GM12878 (cell line): ENCODE results near the gene BIK. TPM values are rescaled to one million over a fixed set of nuclear protein-coding genes. Genes with fewer than 3 reads are reported as not detected.

Source experiments
- ATAC-seq: fragments of 200-7000 bp; cut with Tn5 transposase; 3 replicates; pipeline ENCODE4 v1.9.1; 2020; ENCODE audit warnings: mild to moderate bottlenecking, moderate library complexity
- BruUV-seq: library from RNA; stranded (reverse); fragments of 400-500 nt; replicated peaks from 2 replicates; lab custom pipeline; 2021; lab: Mats Ljungman, UMichigan
- CTCF ChIA-PET: fragments of 300-600 bp; sonication (Branson Sonifier 250); formaldehyde crosslinking; extraction: SDS; loops from one replicate; lab custom pipeline; 2021; ENCODE audit warnings: inconsistent platforms; lab: Yijun Ruan, JAX
- POLR2A ChIA-PET: fragments of 350-600 bp; formaldehyde crosslinking; extraction: SDS; loops from one replicate; lab custom pipeline; 2021; ENCODE audit warnings: inconsistent platforms; lab: Charles Lee
- RAD21 ChIA-PET: fragments of 300-600 bp; sonication (Branson Sonifier 250); formaldehyde crosslinking; loops from one replicate; lab custom pipeline; 2023; ENCODE audit warnings: antibody characterized with exemption; ENCODE audit not compliant: unreplicated experiment; lab: Charles Lee
- SMC1A ChIA-PET: fragments of 300-600 bp; sonication (Branson Sonifier 250); formaldehyde crosslinking; loops from one replicate; lab custom pipeline; 2023; ENCODE audit not compliant: unreplicated experiment, uncharacterized antibody; lab: Charles Lee
- DNase-seq: peaks from one replicate; pipeline ENCODE4 v3.0.0-alpha.2; 2011; ENCODE audit warnings: low read depth, low spot score
- FAIRE-seq: peaks from 3 replicates; lab custom pipeline; 2011; peaks lifted over from hg19 to GRCh38; lab: Jason Lieb, UNC
- H2AFZ ChIP-seq: 2 replicates; pipeline ENCODE4 v1.6.0; 2011; ENCODE audit warnings: low read depth, low read length, control low read depth; ENCODE audit not compliant: control insufficient read depth
- H3K27ac ChIP-seq: 2 replicates; pipeline ENCODE4 v1.5.1; 2011; ENCODE audit warnings: control low read depth; ENCODE audit not compliant: control insufficient read depth, insufficient read depth
- H3K27me3 ChIP-seq, 2 experiments: replicated peaks in 1 of 2; 2 replicates each; pipeline versions ENCODE4 v1.6.0 to v1.6.1; 2011; ENCODE audit warnings: low read length in 1 of 2; ENCODE audit not compliant: control insufficient read depth in 2 of 2, insufficient read depth in 2 of 2
- H3K36me3 ChIP-seq, 2 experiments: 2 replicates each; pipeline ENCODE4 v1.5.1; 2011; ENCODE audit warnings: low read length in 1 of 2; ENCODE audit not compliant: control insufficient read depth in 2 of 2, insufficient read depth in 2 of 2
- H3K4me1 ChIP-seq: 2 replicates; pipeline ENCODE4 v1.6.1; 2011; ENCODE audit warnings: mild to moderate bottlenecking, low read length, moderate library complexity, mixed read lengths; ENCODE audit not compliant: control insufficient read depth, insufficient read depth
- H3K4me2 ChIP-seq: 2 replicates; pipeline ENCODE4 v1.6.0; 2011; ENCODE audit warnings: control low read depth; ENCODE audit not compliant: control insufficient read depth, insufficient read depth
- H3K4me3 ChIP-seq: fragments of 200-600 bp; sonication (generic); 2 replicates; pipeline ENCODE4 v1.5.1; 2016
- H3K79me2 ChIP-seq: 2 replicates; pipeline ENCODE4 v1.6.0; 2011; ENCODE audit warnings: low read length; ENCODE audit not compliant: control insufficient read depth, insufficient read depth
- H3K9ac ChIP-seq: 2 replicates; pipeline ENCODE4 v1.8.0; 2011; ENCODE audit warnings: low read length, control low read depth, mixed read lengths; ENCODE audit not compliant: control insufficient read depth, insufficient read depth
- H3K9me3 ChIP-seq: replicated peaks from 3 replicates; pipeline ENCODE4 v1.5.1; 2011; ENCODE audit warnings: mild to moderate bottlenecking, low read length; ENCODE audit not compliant: control insufficient read depth, insufficient read depth
- H4K20me1 ChIP-seq: 2 replicates; pipeline ENCODE4 v1.6.0; 2011; ENCODE audit not compliant: control insufficient read depth, insufficient read depth
- ATF3 ChIP-seq: IDR thresholded peaks from 2 replicates; pipeline ENCODE4 v1.6.1; 2011; ENCODE audit warnings: low read depth, mild to moderate bottlenecking, low read length, moderate library complexity, borderline replicate concordance; ENCODE audit errors: extremely low read depth
- EP300 ChIP-seq, 2 experiments: fragments of 150-350 bp in 1 of 2; IDR thresholded peaks; 2 replicates each; pipeline ENCODE4 v1.6.1; 2011 to 2012; ENCODE audit warnings: low read depth in 2 of 2, low read length in 2 of 2, borderline replicate concordance in 1 of 2, improper control_type of control experiment in 1 of 2, inconsistent platforms in 1 of 2; ENCODE audit not compliant: control insufficient read depth in 1 of 2
- FOS ChIP-seq: IDR thresholded peaks from 3 replicates; pipeline ENCODE4 v1.6.1; 2011; ENCODE audit warnings: borderline replicate concordance; ENCODE audit not compliant: insufficient read length; ENCODE audit errors: extremely low read depth
- FOXM1 ChIP-seq: IDR thresholded peaks from 2 replicates; pipeline ENCODE4 v1.6.1; 2012; ENCODE audit warnings: low read depth, mild to moderate bottlenecking, inconsistent platforms, low read length, moderate library complexity
- IKZF1 ChIP-seq: fragments of 450-650 bp; conservative IDR thresholded peaks from 2 replicates; pipeline ENCODE4 v1.6.1; 2017; ENCODE audit warnings: antibody characterized with exemption, mild to moderate bottlenecking
- MAX ChIP-seq: IDR thresholded peaks from 2 replicates; pipeline ENCODE4 v1.6.1; 2012; ENCODE audit warnings: low read depth, low read length, improper control_type of control experiment
- MEF2B ChIP-seq: fragments of 450-650 bp; IDR thresholded peaks from 2 replicates; pipeline ENCODE4 v1.6.1; 2018; ENCODE audit warnings: mild to moderate bottlenecking, moderate library complexity; ENCODE audit not compliant: partially characterized antibody, poor library complexity, severe bottlenecking
- MXI1 ChIP-seq: fragments of 150-350 bp; IDR thresholded peaks from 2 replicates; pipeline ENCODE4 v1.6.1; 2011; ENCODE audit warnings: low read depth, mild to moderate bottlenecking, inconsistent platforms, low read length, improper control_type of control experiment
- NBN ChIP-seq: fragments of 450-650 bp; IDR thresholded peaks from 2 replicates; pipeline ENCODE4 v1.6.1; 2016
- RELB ChIP-seq: fragments of 450-650 bp; IDR thresholded peaks from 2 replicates; pipeline ENCODE4 v1.6.1; 2017; ENCODE audit warnings: low read depth, mild to moderate bottlenecking, moderate library complexity
- RFX5 ChIP-seq: IDR thresholded peaks from 2 replicates; pipeline ENCODE4 v1.6.1; 2011; ENCODE audit warnings: low read depth, low read length, improper control_type of control experiment
- SMAD5 ChIP-seq: IDR thresholded peaks from 2 replicates; pipeline ENCODE4 v1.6.1; 2016; ENCODE audit warnings: antibody characterized with exemption, low read depth
- TAF1 ChIP-seq: IDR thresholded peaks from 2 replicates; pipeline ENCODE4 v1.6.1; 2011; ENCODE audit warnings: mild to moderate bottlenecking, low read depth, low read length, borderline replicate concordance
- ZNF687 ChIP-seq: fragments of 450-650 bp; IDR thresholded peaks from 2 replicates; pipeline ENCODE4 v1.6.1; 2017; ENCODE audit warnings: mild to moderate bottlenecking, moderate library complexity
- WGBS: methylation state at CpG from one replicate; pipeline ENCODE4 v1.1.6; 2016; ENCODE audit warnings: low lambda C conversion rate; ENCODE audit not compliant: insufficient replicate concordance, insufficient coverage; ENCODE audit errors: missing lambda C conversion rate; 5-methylcytosine and 5-hydroxymethylcytosine counted together
- in situ Hi-C: fragments of 300-500 bp; cut with MboI; formaldehyde crosslinking; loops from 9 replicates; pipeline ENCODE4 v1.14.3; 2018; ENCODE audit warnings: mixed read lengths
- intact Hi-C: fragments of 100-400 bp; cut with micrococcal nuclease; formaldehyde crosslinking; loops from one replicate; pipeline ENCODE4 v1.14.2; 2022; ENCODE audit not compliant: unreplicated experiment
- polyA plus RNA-seq, 11 experiments: library from polyadenylated mRNA; depleted of rRNA in 4 of 11; unstranded in 6 of 11; stranded (reverse) in 5 of 11; fragments of >200 nt; fragmentation: Nextera tagmentation in 4 of 11; fragmentation: Illumina TruSeq in 1 of 11; extraction: Ambion mirVana in 4 of 11; extraction: Trizol in 1 of 11; gene quantifications; 1 replicate in 1 of 11; 2 replicates in 10 of 11; pipeline versions ENCODE4 v1.2.1 to v1.2.3, GENCODE V29; 2011 to 2016; ENCODE audit warnings: inconsistent platforms in 2 of 11, missing spikeins in 2 of 11, low read depth in 1 of 11
- total RNA-seq, 4 experiments: library from RNA; depleted of rRNA in 3 of 4; stranded (reverse); fragments of >200 nt in 3 of 4; fragmentation: Illumina TruSeq in 1 of 4; extraction: Trizol in 1 of 4; gene quantifications; 2 replicates each; pipeline versions ENCODE4 v1.2.1 to v1.2.3, GENCODE V29; 2013 to 2021

Gene BIK
- total and polyA plus RNA-seq, 10 of the 15 experiments (the other 5 are each of a cell fraction or from before 2014, with no cell fraction given), result 0.33 to 9.8 (median 3.9) TPM

GRCh38 chr22:43151251-43152002 is 40.9 kb downstream of the BIK start, which contains the start of gene TSPO:
Gene TSPO, plus strand, starts transcription at chr22:43151559. Its CDS starts 7,680 bp downstream, at chr22:43159239.
- intact Hi-C loops, result no loop called here
- 7% methylated on average over 52 of the region's 75 CpGs for WGBS
- H3K4me3 ChIP-seq, result peak within 1 kb of the TSS; percentile 77
- in situ Hi-C loops, result no loop called here
- POLR2A ChIA-PET, result no interaction called here
- H3K9me3 ChIP-seq, result no peaks in the 10 kb centered on the region
- no peaks in the 10 kb centered on the region; the same call in 1 of the 2 replicates for H3K79me2 ChIP-seq
- TSS peak; percentile 61 for BruUV-seq
- H3K4me2 ChIP-seq, result peak within 1 kb of the TSS; percentile 94
- ATAC-seq (peak; percentile 86), DNase-seq (no peak), FAIRE-seq (no peak)
- H3K36me3 ChIP-seq, result no peaks in the 10 kb centered on the region
- H3K9ac ChIP-seq, result peak within 1 kb of the TSS; percentile 59
- H3K4me1 ChIP-seq, result peaks cover 17% of the 10 kb centered on the region
- RAD21 ChIA-PET, result no interaction called here
- no peak within 1 kb of the TSS; the same call in 1 of the 2 replicates for H3K27ac ChIP-seq
- SMC1A ChIA-PET, result interaction anchor here (0.6 kb wide), 1 partner anchor 128 kb away, joined by 3 read pairs; no protein-coding TSS in a partner anchor
- H3K27me3 ChIP-seq, result no peaks in the 10 kb centered on the region
- TF ChIP-seq MEF2B, result peak; percentile 15
- TF ChIP-seq SMAD5, result no peak
- TF ChIP-seq ZNF687, result peak; percentile 54; the same call in 1 of the 2 replicates
- TF ChIP-seq ATF3, result no peak
- TF ChIP-seq IKZF1, result peak; percentile 51; the same call in 1 of the 2 replicates
- no peak for TF ChIP-seq FOXM1
- no peak for TF ChIP-seq TAF1
- TF ChIP-seq NBN, result no peak
- peak; percentile 45; the same call in 1 of the 2 replicates for TF ChIP-seq MAX
- peak; percentile 91 for TF ChIP-seq RFX5
- TF ChIP-seq FOS, result no peak
- no peak for TF ChIP-seq MXI1
- no peak for TF ChIP-seq EP300 (IDR thresholded peaks at IDR 0.05; ENCODE audit: borderline replicate concordance in 1 of 2, control insufficient read depth in 1 of 2, low read depth in 2 of 2, low read length in 2 of 2)
- no peak for TF ChIP-seq RELB
- H2AFZ ChIP-seq, result peak within 1 kb of the TSS; percentile 87
- CTCF ChIA-PET, result no interaction called here
- H4K20me1 ChIP-seq, result no peaks in the 10 kb centered on the region
